KBM-7 (cell line): ENCODE results near the gene SRSF5.

Experiments
- DNase-seq: peaks from one replicate; pipeline ENCODE4 v3.0.0-alpha.2; 2015
- in situ Hi-C: fragments of 300-500 bp; cut with MboI; formaldehyde crosslinking; loops from 2 replicates; pipeline ENCODE4 v1.14.3; 2020; ENCODE audit warnings: low sequenced_read_pairs, low pct_unique_long_range_greater_than_20kb, mixed read lengths

The SRSF5 gene

DNA sequence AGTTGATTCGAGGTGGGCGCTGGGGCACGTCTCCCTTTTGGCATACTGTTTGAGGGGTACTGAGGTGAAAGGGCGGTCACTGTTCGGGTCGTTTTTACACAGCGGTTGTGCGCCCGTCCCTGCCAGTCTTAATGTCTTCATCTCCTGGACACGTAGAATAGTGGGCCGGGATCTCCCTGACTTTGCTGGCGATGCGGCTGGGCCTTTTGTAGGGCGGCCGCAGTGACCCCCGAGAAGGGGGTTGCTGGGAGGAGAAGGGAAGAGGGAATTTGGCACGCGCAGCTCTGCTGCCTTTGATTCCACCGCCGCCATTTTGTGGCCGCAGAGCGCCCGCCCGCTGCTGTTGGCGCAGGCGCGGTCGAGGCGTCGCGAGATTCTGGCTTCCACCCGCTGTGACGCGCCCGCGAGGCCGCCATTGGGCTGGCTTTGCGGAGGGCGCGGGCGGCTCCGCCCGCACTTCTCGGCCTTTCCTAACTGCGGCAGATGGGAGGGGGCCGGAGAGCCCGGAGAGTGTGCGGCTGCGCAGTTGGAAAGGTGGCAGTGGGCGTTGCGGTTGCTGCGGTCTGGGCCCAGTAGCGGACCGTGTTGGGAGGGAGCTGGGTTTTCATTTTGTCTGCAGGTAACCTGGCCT, 542 bp downstream of the SRSF5 start:
- in situ Hi-C loops: no loop called here
- DNase-seq: peak; percentile 92

DNA sequence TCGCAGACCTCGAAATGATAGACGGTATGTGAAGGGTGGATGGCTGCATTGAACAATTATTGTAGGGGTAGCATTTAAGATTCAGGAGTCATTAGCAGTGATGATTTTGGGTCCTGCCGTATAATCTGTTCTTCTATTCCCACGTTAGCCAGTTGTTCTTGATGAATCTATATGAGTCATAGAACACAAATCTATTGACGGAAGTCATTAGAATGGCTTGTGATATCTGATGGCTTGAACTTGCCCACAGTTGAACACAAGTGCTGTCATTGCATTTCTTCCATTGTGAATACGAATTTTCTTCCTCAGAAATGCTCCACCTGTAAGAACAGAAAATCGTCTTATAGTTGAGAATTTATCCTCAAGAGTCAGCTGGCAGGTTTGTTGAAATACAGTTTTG, 1.9 kb downstream of the SRSF5 start:
- in situ Hi-C loops: no loop called here
- no peak for DNase-seq

DNA sequence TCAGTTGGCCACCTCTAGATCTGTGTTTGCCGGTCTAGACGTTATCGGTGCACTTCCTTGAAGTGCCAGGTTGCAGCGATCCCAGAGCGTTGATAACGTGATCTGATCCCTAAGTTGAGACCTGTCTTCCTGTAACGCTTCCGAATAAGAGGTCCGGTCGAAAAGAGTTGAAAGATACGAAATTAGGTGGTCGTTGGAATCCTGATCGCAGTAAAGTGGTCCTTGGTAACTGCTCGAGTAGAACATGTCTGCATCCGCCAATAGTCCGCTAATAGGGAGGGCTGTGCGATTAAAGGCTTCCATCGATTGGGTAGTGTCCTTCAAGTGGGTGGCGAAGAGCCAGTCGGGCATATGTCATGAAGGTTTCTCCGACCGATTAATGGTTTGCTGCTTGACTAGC, 2.7 kb downstream of the SRSF5 start:
- no peak for DNase-seq
- in situ Hi-C loops: no loop called here

- no peak for DNase-seq
- in situ Hi-C loops: no loop called here
Measured at GRCh38 chr14:69770559-69770958, 3.6 kb downstream of the SRSF5 start.

DNA sequence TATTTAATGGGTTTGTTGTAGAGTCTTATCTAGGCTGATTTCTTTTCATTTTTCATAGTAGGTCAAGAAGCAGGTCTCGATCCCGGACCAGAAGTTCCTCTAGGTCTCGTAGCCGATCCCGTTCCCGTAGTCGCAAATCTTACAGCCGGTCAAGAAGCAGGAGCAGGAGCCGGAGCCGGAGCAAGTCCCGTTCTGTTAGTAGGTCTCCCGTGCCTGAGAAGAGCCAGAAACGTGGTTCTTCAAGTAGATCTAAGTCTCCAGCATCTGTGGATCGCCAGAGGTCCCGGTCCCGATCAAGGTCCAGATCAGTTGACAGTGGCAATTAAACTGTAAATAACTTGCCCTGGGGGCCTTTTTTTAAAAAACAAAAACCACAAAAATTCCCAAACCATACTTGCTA, 4.2 kb downstream of the SRSF5 start:
- in situ Hi-C loops: no loop called here
- DNase-seq: no peak

DNA sequence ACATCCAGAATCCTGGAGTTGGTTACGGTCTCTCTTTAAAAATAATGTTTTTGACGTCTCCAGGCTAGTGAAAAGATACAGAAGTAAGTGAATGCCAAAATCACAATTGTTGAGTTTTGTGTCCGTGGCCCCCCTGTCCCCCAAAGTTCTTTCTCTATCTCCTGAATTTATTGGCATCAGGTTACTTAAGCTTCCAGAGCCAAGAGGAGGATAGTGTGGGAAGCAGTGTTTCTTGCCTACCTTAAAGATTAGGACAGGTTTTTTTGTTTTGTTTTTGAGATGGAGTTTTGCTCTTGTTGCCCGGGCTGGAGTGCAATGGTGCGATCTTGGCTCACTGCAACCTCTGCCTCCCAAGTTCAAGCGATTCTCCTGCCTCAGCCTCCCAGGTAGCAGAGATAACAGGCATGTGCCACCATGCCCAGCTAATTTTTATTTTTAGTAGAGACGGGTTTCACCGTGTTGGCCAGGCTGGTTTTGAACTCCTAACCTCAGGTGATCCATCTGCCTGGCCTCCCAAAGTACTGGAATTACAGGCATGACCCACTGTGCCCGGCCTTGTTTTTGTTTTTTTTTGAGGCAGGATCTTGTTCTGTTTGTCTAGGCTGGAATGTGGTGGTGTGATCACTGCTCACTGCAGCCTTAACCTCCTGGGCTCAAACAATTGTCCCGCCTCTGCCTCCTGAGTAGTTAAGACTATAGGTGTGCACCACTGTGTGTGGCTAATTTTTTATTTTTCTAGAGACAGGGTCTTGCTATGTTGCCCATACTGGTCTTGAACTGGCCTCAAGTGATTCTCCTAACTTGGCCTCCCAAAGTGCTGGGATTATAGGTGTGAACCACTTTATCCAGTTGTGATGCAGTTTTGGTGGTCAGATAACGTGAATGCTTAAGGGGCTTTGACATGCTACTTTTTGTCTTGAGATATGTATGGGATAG, 5.4 kb downstream of the SRSF5 start:
- DNase-seq: no peak
- in situ Hi-C loops: no loop called here

DNA sequence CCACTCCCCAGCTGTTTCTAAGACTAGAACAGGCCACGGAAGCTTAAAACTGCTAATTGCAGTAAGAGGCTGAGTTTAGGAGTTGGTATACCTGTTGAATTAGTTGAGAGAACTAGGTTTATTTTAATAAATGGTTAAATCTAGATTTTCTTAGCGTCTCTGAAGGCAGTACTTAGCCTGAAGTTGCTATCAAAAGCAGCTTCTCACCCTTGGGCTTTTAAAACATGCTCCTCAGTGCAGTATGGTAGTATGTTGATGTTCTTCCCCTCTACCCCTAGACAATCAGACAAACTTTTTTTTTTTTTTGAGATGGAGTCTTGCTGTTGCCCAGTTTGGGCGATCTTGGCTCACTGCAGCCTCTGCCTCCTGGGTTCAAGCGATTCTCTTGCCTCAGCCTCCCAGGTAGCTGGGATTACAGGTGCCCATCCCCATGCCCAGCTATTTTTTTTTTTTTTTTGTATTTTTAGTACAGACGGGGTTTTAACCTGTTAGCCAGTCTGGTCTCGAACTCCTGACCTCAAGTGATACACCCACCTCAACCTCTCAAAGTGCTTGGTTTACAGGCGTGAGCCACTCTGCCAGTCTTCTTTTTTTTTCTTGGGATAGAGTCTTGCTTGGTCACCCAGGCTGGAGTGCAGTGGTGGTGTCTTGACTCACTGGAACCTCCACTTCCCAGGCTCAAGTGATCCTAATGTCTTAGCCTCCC, 6.8 kb downstream of the SRSF5 start:
- in situ Hi-C loops: no loop called here
- no peak for DNase-seq

DNA sequence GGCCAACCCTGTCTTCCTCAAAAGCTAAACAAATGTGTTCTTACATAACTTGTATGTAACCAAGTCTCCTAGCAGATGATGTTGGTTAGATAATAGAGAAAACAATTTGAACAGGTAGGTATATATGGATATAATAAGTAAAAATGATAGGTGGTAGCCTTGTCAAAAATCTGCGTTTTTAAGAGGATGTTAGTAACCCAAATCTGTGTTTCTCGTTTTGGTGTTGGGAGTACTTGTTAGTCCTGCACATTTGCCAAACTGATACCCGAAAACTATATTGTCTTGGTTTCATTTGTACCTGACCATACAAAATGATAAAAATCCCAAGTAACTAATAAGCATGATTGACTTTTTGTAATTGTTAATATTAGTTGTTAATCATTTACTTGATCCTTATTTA, 8.1 kb downstream of the SRSF5 start:
- no peak for DNase-seq
- in situ Hi-C loops: no loop called here

- in situ Hi-C loops: no loop called here
- no peak for DNase-seq
Measured at GRCh38 chr14:69776875-69777453, 10.0 kb downstream of the SRSF5 start.

DNA sequence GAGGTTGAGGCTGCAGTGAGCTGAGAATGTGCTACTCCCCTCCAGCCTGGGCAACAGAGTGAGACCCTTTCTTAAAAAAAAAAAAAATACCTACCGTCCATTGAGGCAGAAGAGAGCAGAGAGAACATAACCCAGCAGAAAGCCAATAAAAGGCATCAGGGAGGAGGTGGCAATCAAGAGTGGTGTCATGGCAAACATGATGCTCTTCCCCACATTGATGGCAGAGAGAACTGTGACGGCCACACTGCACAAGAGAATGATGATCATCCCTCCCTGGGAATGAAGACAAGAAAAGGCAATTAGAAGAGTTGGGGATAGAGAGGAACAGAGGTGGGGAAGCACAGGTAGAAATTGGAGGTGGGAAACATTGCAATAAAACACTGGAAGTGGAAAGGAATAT, 12.1 kb downstream of the SRSF5 start:
- no peak for DNase-seq
- in situ Hi-C loops: no loop called here

DNA sequence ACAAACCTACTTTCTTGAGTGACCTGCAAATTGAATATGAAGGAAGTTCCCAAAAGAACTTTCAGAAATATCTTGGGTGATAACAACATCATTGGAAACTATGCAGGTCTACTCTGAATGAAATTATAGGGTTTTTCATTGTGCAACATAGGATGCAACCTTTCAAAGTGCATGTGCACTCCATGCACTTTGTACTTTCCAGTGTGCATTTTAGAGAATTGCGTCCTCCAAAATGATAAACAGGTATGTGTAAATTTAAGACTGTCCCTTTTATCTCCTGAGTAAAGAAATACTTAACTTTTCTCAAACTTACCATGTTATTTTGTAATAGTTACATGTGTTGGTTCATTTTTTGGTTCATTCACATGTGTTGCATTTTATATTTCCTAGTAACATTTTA, 13.2 kb downstream of the SRSF5 start:
- in situ Hi-C loops: no loop called here
- no peak for DNase-seq

DNA sequence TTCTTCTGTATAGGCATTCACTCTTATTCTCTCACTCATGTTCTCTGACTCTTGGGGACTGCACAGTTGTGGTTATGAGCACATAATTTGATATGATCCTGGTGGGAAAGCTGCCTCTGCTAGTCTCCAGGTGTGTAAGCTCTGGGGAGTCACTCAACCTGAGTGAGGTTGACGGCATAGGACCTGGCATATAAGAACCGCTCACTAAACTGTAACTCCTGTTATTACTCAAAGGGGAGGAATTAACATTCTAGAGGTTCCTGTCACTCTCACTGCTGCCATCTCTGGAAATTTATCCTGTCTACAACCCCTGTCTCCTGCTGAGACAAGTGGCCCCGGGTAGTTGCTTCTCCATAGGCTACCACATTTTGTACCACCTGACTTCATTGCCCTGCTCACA, 14.0 kb downstream of the SRSF5 start:
- in situ Hi-C loops: no loop called here
- DNase-seq: no peak

DNA sequence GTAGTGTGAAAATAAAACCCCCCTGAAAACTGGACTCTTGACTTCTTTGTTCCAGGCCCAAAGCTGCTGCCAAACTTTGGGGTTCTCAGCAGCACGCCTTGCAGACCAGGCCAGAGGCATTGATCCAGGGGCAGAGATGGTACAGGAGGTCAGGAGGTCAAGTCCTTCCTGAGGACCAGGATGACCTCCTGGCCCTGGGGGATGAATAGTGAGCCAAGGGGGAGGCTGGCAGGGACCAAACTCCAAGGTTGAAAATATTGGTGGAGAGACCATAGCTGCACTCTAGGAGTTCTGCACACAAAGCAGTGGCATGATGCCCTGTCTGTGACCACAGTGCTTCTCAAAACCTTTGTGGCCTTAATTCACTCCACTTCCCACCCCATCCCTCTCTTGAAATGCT, 18.0 kb downstream of the SRSF5 start:
- no peak for DNase-seq
- in situ Hi-C loops: no loop called here

DNA sequence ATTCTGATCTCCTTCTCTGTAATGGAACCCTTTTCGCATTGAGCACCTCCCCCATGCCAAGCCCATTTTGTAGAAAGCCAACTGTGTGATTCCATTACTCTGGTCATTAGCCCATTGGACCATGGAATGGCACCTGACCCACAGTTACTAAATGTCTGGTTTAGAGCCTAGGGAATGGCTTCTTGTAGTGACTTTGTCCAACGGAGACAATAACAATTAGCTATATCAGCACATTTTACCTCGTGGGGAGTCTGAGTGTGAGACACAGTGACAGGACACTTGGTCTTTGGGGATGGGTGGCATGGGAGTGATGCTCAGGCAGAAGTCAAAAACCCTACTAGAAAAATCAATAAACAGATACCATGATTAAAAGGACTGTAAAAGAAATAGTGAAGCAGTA, 19.7 kb downstream of the SRSF5 start:
- in situ Hi-C loops: no loop called here

GRCh38 chr14:69789118-69789640, 22.2 kb downstream of the SRSF5 start:
- in situ Hi-C loops: no loop called here
- no peak for DNase-seq

More for the DNA sequence above, 19.7 kb downstream of the SRSF5 start:
- DNase-seq: no peak

- DNase-seq: no peak
- in situ Hi-C loops: no loop called here
Measured at GRCh38 chr14:69792887-69793421, 26.0 kb downstream of the SRSF5 start.

DNA sequence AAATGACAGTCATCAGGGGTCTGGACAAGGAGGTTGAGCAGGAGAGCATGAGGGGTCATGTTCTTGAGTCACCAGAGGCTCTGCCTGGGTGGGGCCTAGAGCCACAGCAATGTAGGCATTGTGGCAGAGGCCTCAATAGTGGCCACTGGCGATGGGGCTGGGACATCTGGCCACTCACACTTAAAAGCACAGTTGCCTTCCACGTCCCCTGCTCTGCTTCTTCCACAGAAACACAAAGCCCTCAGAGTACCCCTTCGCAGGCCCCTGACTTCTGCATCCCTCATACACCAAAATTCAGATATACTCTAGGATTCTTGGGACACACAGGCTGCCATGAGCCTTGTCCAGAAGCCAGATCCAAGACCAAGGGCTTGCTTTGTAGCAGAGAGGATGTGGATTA, 27.8 kb downstream of the SRSF5 start:
- in situ Hi-C loops: no loop called here
- DNase-seq: no peak

DNA sequence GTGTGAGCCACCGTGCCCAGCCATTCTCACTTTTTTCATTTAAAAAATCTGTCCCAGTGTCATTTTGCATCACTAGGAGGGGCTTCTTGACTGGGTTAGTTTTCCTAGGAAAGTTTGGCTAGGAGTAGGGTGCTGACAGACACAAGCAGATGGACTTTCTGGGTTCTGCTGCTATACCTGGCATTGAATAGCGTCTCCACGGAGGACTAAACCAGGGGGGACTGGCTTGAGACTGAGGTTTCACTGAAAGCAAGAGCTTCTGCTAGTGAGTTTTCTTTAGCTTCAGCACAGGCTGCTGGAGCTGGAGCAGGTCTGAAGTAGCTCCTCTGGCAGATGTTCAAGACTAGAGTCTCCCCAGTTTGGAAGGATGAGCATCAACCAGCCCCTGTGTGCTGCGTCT, 28.7 kb downstream of the SRSF5 start:
- no peak for DNase-seq
- in situ Hi-C loops: no loop called here

- in situ Hi-C loops: no loop called here
- no peak for DNase-seq
Measured at GRCh38 chr14:69796797-69797500, 30.0 kb downstream of the SRSF5 start, which contains the start of gene SLC10A1. Gene SLC10A1 (minus strand): TSS chr14:69797241. CDS start chr14:69797155, 86 bp downstream.
